Stimulated activated naive CD4-positive, alpha-beta T cell treated with Interleukin-2 at 50 U/mL for 16 hours (primary cell): ENCODE results near the gene ATPAF1.
"Not testable (repeated sequence)": the region's sequence is repeated elsewhere in the genome, so short reads cannot be mapped to it uniquely, and the experiment has no call there.

Experiments used
- DNase-seq: peaks from one replicate; lab custom pipeline; 2025; lab: John Stamatoyannopoulos, UW

Gene ATPAF1

GRCh38 chr1:46681333-46682034 lies 13.3 kb upstream of the ATPAF1 start:
- DNase-seq = no peak

GRCh38 chr1:46679789-46680573 lies 11.8 kb upstream of the ATPAF1 start:
- no peak for DNase-seq

- no peak for DNase-seq
Measured at GRCh38 chr1:46677339-46677738, 9.2 kb upstream of the ATPAF1 start.

GRCh38 chr1:46676531-46676930 lies 8.4 kb upstream of the ATPAF1 start:
- no peak for DNase-seq

- DNase-seq = no peak
Measured at GRCh38 chr1:46675549-46676314, 7.6 kb upstream of the ATPAF1 start.

- DNase-seq = no peak
Measured at GRCh38 chr1:46673749-46674182, 5.6 kb upstream of the ATPAF1 start.

GRCh38 chr1:46672696-46673095 lies 4.5 kb upstream of the ATPAF1 start:
- DNase-seq = no peak

GRCh38 chr1:46671554-46671953 lies 3.4 kb upstream of the ATPAF1 start, which contains the start of gene TEX38:
TSS of gene TEX38 (plus strand) at chr1:46671854. CDS start at chr1:46671935, 81 bp downstream.
- no peak for DNase-seq

GRCh38 chr1:46670134-46670533 lies 2.0 kb upstream of the ATPAF1 start:
- no peak for DNase-seq

- no peak for DNase-seq
Measured at GRCh38 chr1:46665983-46666382, 2.2 kb downstream of the ATPAF1 start.

GRCh38 chr1:46662919-46663318 lies 5.2 kb downstream of the ATPAF1 start:
- not testable (repeated sequence) for DNase-seq

GRCh38 chr1:46660116-46660515 lies 8.0 kb downstream of the ATPAF1 start:
- not testable (repeated sequence) for DNase-seq

GRCh38 chr1:46659307-46659870 lies 8.8 kb downstream of the ATPAF1 start:
- DNase-seq = no peak

- DNase-seq = no peak
Measured at GRCh38 chr1:46657775-46658174, 10.4 kb downstream of the ATPAF1 start.

- no peak for DNase-seq
Measured at GRCh38 chr1:46656643-46657042, 11.5 kb downstream of the ATPAF1 start.

- no peak for DNase-seq
Measured at GRCh38 chr1:46655848-46656247, 12.3 kb downstream of the ATPAF1 start.

- DNase-seq = not testable (repeated sequence)
Measured at GRCh38 chr1:46654698-46655097, 13.5 kb downstream of the ATPAF1 start.

- no peak for DNase-seq
Measured at GRCh38 chr1:46654012-46654411, 14.2 kb downstream of the ATPAF1 start.

- no peak for DNase-seq
Measured at GRCh38 chr1:46653405-46653958, 14.7 kb downstream of the ATPAF1 start.

- no peak for DNase-seq
Measured at GRCh38 chr1:46652321-46653100, 15.7 kb downstream of the ATPAF1 start.

- not testable (repeated sequence) for DNase-seq
Measured at GRCh38 chr1:46651152-46651551, 17.0 kb downstream of the ATPAF1 start.
